GM10266 (cell line): ENCODE measurements around the gene TSPAN3.

Experiments
- DNase-seq: peaks from one replicate; pipeline ENCODE4 v3.0.0; 2012; ENCODE audit errors: extremely low spot score
- TF ChIP-seq, protein P1 (sequence below): IDR thresholded peaks from 2 replicates; pipeline ENCODE4 v1.5.1; 2012; ENCODE audit warnings: mild to moderate bottlenecking, low read depth; ENCODE audit not compliant: control insufficient read depth, insufficient read depth; ENCODE audit errors: missing control alignments

TSPAN3 gene

DNA sequence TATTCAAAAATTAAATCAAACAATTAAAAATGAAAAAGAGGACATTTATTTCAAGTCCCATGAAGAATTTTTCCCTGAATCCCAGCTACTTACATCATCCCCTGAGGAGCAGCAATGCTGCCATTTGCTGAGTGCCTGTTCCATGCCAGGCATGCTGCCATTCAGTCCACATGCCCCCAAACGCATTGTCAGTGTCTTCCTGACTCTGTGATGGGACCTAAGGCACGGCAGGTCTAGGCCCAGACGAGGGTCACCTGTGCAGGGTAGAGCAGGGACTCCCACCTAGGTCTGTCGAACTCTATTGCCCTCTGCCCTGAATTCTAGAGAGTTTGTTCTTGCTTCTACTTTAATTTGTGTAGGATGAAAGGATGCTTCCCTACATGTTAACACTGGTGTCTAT is 68.9 kb downstream of the TSPAN3 start:
- TF ChIP-seq, protein P1, sequence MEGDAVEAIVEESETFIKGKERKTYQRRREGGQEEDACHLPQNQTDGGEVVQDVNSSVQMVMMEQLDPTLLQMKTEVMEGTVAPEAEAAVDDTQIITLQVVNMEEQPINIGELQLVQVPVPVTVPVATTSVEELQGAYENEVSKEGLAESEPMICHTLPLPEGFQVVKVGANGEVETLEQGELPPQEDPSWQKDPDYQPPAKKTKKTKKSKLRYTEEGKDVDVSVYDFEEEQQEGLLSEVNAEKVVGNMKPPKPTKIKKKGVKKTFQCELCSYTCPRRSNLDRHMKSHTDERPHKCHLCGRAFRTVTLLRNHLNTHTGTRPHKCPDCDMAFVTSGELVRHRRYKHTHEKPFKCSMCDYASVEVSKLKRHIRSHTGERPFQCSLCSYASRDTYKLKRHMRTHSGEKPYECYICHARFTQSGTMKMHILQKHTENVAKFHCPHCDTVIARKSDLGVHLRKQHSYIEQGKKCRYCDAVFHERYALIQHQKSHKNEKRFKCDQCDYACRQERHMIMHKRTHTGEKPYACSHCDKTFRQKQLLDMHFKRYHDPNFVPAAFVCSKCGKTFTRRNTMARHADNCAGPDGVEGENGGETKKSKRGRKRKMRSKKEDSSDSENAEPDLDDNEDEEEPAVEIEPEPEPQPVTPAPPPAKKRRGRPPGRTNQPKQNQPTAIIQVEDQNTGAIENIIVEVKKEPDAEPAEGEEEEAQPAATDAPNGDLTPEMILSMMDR, result no peak

DNA sequence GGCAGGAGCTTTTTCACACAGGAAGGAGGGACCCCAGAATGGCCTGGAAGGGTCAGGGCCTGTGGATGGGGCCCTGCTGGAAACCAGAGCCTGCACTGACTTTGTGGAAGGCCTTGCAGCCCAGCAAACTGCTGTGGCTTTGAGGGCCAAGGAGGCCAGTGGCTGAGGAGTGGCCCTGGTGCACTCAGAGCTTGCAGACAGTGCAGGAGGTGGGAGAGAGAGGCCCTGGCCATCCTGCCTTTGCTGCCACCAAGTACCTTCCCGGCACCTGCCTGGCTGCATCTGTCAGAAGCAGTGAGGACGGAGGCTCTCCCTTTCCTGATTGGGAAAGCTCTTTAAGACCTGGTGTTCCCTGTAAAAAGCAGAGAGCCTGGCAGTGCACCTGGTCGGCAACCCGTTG is 69.6 kb downstream of the TSPAN3 start:
- no peak for DNase-seq
- TF ChIP-seq, protein P1, result no peak

More for the DNA sequence above, 68.9 kb downstream of the TSPAN3 start:
- DNase-seq, result no peak

DNA sequence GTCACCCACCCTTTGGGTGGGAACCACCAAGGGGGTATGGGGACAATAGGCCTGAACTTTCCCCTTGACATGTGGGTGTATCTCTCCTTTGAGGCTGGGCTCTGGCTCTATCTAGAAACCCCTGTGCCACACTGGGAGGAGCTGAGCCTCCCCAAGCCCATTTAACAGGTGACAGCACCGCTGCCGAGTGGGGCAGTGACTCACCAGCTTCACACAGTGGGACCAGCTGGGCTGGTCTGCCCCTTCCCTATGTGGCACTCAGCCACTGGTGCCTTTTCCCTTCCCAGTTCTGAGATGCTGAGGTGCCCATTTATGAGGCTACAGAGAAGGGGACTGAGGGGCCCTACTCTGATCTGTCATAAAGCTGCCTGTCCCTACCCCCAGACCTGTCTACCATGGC is 70.9 kb downstream of the TSPAN3 start:
- no peak for DNase-seq
- TF ChIP-seq, protein P1, result no peak

DNA sequence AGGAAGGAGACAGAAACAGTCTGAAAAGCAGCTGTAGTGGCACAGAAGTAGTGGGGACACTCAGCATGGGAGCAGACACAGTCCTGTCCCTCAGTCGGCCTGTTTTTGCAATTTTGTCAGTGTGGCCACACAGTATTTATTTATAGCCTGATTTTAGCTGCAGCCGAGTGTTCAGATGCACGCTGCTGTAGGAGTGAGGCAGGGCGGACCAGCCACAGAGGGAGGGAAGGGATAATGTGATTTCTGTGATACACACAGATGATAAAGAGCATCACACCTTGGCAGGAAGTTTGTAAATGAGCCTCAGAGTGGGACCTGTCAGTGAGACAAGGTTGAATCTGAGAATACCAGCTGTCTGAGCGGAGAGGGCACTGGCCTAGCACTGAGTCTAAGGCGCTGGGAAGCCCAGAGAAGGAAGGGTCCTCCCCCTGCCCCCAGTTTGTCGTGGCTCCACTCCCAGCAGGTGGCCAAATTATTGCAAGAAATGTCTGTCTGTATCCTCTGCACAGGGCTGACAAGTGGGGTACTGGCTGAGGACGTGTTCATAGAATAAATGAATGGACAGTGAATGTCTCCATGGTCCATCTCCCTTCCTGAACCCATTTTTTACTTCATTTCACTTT is 72.1 kb downstream of the TSPAN3 start:
- TF ChIP-seq, protein P1, result no peak
- DNase-seq, result no peak

DNA sequence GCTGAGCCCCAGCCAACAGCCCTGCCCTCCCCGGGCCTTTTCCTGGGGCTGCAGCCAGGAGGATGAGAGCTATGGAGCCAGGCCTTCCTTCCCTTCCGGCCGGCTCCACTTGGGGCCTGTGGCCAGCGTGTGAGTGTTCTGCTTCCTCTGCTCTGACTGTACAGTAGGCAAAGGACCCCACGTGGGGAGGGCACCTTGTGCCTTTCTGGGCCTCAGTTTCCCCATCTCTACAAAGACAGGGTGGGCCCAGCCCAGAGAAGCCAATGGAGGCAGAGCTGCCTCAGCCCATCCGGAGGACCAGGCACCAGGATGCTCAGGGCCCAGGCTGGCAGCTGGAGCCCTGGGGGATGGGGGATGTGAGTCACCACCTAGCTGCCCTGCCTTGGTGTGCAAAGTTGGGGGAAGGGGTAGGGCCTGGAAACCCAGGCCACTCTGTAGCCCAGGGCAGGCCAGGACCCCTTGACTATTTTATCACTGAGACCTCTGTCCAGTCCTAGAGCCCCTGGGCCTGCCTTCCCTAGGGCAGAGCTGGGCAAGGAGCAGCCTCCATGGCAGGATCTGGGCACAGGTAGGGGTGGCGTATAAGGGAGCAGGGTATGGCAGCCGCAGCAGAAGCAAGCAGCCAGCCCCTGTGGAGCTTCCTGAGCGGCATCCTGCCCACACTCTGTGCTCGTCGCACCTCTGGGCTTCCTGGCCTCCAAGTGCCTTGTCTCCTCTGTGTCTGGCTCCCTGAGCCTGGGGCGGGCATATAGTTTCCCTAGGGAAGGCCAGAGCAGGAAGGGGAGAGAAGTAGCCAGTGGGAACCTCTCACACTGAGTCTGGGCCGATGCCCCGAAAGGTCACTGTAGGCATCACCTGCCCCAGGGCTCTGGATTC is 74.1 kb downstream of the TSPAN3 start:
- TF ChIP-seq, protein P1, result no peak
- no peak for DNase-seq

DNA sequence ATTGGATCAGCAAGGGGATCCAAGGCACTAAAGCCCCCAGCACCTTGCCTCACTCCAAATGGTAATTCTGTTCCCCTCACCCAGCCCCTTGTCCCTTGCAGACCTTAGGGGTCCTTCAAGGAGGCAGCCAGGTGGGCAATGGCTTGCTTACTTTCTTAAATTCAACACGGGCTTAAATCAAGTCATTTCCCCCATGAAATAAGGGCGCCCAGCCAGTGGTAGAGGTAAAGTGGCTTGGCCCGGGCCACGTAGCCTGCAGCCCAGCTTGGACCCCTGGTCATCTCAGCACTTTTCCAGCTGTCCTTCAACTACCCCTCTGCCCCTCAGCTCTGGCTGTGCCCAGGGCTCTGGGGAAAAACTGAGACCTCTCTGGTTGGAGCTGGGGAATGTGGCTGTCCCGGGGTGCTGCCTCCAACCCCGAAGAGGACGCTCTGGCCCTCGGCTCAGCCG is 74.8 kb downstream of the TSPAN3 start:
- TF ChIP-seq, protein P1, result no peak
- no peak for DNase-seq
